IgD-negative memory B cell (primary cell): ENCODE measurements around the gene TGM5. TPM values are rescaled to one million over a fixed set of nuclear protein-coding genes. Genes with fewer than 3 reads are reported as not detected.
"Not testable (repeated sequence)": the region's sequence is repeated elsewhere in the genome, so short reads cannot be mapped to it uniquely, and the experiment has no call there.

Experiments used
- H3K27ac Mint-ChIP-seq, 3 donors: one replicate each; pipeline ENCODE4 v1.8.0; 2020 to 2022; ENCODE audit warnings: mild to moderate bottlenecking in 3 of 3, mixed read lengths in 3 of 3, moderate library complexity in 1 of 3
- H3K27me3 Mint-ChIP-seq: one replicate; pipeline ENCODE4 v1.8.0; 2021; ENCODE audit warnings: mixed read lengths
- H3K36me3 Mint-ChIP-seq: one replicate; pipeline ENCODE4 v1.8.0; 2020; ENCODE audit warnings: mild to moderate bottlenecking, mixed read lengths
- H3K4me1 Mint-ChIP-seq, 3 donors: one replicate each; pipeline ENCODE4 v1.8.0; 2020 to 2022; ENCODE audit warnings: mixed read lengths in 3 of 3, mild to moderate bottlenecking in 1 of 3
- H3K4me3 Mint-ChIP-seq, 4 donors: one replicate each; pipeline ENCODE4 v1.8.0; 2020 to 2022; ENCODE audit warnings: mild to moderate bottlenecking in 4 of 4, mixed read lengths in 4 of 4, moderate library complexity in 3 of 4
- H3K9me3 Mint-ChIP-seq, 3 donors: one replicate each; pipeline ENCODE4 v1.8.0; 2020 to 2021; ENCODE audit warnings: mixed read lengths in 3 of 3, mild to moderate bottlenecking in 1 of 3
- polyA plus RNA-seq: library from polyadenylated mRNA; unstranded; fragments of 300-500 nt; fragmentation: Illumina TruSeq; gene quantifications from one replicate; pipeline ENCODE4 v1.2.3, GENCODE V29; 2021

Gene TGM5
- polyA plus RNA-seq, 1 donor from 2014 or later, result not detected

DNA sequence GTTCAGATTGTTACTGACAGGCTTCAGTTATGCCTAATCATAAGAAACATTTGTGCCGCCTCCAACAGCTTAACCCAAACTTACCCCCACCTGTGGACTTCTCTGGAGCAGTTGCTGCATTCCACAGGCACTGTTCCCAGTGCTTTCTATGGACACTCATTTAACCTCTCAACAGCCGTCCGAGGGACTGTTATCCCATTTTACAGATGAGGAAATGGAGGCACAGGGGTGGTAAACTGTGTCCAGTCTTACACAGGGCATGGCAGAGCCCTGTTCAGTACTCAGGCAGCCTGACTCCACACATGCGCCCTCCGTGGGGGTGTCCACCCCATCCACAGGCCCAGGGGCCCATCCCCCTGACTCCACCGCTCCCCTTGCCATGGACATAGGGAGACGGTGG lies 14.3 kb upstream of the TGM5 start:
- no peak overlapping the region for H3K4me3 Mint-ChIP-seq
- H3K9me3 Mint-ChIP-seq, result no peaks in the 10 kb centered on the region
- H3K36me3 Mint-ChIP-seq, result peaks cover 2% of the 10 kb centered on the region
- peaks cover 7 to 23% (median 16%) of the 10 kb centered on the region in 3 donors for H3K4me1 Mint-ChIP-seq
- H3K27ac Mint-ChIP-seq, result peak overlapping the region in 1 of 3 donors; percentile 58
- H3K27me3 Mint-ChIP-seq, result peaks cover 2% of the 10 kb centered on the region

DNA sequence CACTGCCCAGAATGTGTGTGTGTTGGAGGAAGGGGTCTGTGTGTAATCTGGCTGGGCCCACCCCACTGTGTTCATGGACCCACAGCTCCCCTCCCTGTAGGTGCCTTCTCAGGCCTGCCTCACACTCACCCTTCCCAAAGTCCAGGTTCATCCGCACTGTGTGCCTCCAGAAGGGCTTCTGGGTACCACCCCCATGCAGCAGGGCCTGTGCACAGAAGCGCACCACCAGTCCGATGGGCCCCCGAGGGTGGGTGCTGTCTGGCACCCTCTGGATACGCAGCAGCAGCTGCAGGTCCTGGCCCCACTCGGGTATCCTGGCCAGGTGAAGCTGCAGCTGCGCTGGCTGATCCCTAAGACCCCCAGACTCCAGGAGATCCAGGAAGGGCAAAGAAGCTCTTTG lies 12.8 kb upstream of the TGM5 start:
- Mint-ChIP-seq H3K27me3 (no peaks in the 10 kb centered on the region), H3K4me3 (no peak overlapping the region), H3K9me3 (no peaks in the 10 kb centered on the region), H3K27ac (no peak overlapping the region), H3K4me1 (peaks cover 6 to 14% (median 13%) of the 10 kb centered on the region in 3 donors), H3K36me3 (peaks cover 3% of the 10 kb centered on the region)

DNA sequence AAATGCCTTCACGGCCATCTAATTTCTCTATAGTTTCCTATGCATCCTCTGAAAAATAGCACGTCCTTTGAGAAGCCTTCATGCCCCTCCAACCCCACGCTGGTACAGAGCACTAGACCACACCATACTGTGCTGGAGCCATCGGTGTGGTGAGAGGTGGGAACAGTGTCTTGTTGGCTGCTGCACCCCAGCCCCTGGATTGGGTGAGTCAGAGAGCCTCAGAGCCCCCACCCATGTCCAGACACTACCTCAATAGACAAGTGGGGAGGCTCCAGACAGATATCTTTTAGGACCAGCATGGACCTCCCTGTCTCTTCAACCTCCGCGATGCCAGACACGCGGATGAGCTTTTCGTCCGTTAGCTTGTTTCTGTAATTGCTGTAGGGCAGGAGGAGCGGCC lies 12.1 kb upstream of the TGM5 start:
- Mint-ChIP-seq H3K27ac (no peak overlapping the region), H3K27me3 (no peaks in the 10 kb centered on the region), H3K4me3 (no peak overlapping the region)

DNA sequence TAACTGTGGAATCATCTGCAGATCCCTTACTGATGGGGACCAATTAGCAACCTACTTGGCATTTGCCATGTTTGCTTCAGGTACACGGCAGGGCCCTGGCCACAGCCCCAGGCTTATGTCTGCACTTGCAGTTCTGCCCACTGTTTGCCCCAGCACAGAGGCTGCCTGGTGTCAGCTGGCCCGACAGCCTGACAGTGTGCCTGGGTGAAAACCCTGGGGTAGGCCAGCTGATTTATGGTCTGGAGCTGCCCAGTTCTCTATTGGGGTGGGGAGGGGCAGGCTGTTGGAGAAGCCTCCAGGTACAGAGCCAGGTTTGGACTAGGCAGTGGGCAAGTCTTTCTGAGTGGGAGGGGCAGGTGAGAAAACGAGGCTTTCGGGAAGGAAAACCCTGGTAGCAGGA lies 11.2 kb upstream of the TGM5 start:
- H3K27me3 Mint-ChIP-seq, result no peaks in the 10 kb centered on the region
- H3K4me3 Mint-ChIP-seq, result no peak overlapping the region
- H3K9me3 Mint-ChIP-seq, result no peaks in the 10 kb centered on the region
- H3K4me1 Mint-ChIP-seq, result peaks cover 0 to 11% (median 9%) of the 10 kb centered on the region in 3 donors
- H3K36me3 Mint-ChIP-seq, result peaks cover 3% of the 10 kb centered on the region
- peak overlapping the region in 1 of 3 donors; percentile 50 for H3K27ac Mint-ChIP-seq

More for the DNA sequence above, 12.1 kb upstream of the TGM5 start:
- H3K36me3 Mint-ChIP-seq, result peaks cover 3% of the 10 kb centered on the region
- H3K4me1 Mint-ChIP-seq, result peaks cover 0 to 9% (median 9%) of the 10 kb centered on the region in 3 donors
- H3K9me3 Mint-ChIP-seq, result no peaks in the 10 kb centered on the region

DNA sequence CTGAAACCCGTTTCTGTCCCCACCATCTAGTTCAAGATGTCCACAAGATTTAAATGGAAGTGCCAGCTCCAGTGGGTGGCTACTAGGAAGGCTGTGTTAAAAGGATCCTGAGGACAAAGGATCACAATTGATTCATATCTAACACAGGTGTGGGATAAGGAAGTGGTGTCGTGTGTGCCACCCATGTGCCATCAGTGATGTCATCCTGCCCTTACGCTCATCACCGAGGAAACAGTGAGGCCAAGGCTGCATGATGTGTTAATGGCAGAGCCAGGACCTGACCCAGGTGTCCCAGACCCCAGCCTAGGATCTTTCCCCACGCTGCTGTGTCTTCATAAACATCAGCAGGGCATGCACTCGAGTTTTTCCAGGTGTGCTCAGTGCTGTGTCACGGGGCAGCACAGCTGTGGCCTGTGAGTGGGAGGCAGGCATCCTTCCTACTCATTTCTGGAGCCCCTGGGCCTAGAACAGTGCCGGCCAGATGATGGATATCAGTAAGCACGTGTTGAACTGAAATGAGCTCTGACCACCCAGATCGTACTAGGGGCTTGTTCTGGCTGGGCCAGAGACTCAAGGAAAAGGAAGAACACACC lies 10.6 kb upstream of the TGM5 start:
- no peaks in the 10 kb centered on the region for H3K27me3 Mint-ChIP-seq
- peaks cover 0 to 12% (median 9%) of the 10 kb centered on the region in 3 donors for H3K4me1 Mint-ChIP-seq
- H3K36me3 Mint-ChIP-seq, result peaks cover 3% of the 10 kb centered on the region
- H3K9me3 Mint-ChIP-seq, result peaks cover 0 to 2% (median under 1%) of the 10 kb centered on the region in 3 donors
- H3K27ac Mint-ChIP-seq, result no peak overlapping the region
- H3K4me3 Mint-ChIP-seq, result no peak overlapping the region

DNA sequence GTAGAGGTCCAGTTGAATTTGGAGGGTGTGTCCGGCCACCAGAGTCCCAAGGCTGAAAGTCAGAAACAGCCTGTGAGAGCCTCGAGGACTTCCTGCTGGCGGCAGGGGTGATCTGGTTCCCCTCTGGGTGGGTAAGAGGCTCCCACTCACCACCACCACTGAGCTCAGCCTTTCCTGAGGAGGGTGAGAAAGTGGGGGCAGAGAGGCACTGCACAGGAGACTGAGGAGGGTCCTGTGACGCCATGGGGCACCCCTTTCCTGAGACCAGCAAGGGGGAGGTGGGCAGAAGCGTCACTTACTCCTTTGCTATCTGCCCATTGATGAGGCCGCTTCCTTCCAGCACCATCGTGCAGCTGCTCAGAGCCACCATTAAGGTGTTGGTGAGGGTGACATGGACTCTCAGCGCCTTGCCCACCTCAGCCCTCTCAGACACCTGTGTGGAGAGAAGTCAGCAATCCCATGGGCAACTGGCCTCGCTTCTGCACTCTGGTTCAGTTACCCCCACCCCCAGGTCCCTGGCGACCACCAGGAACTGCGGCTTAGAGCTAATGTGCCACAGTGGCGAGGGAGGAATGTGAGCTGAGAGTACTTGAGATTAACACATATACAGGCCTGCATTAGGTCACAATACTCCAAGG lies 10.0 kb upstream of the TGM5 start:
- Mint-ChIP-seq H3K4me3 (no peak overlapping the region), H3K27me3 (no peaks in the 10 kb centered on the region), H3K4me1 (peaks cover 4 to 17% (median 9%) of the 10 kb centered on the region in 3 donors), H3K9me3 (peaks cover 0 to 7% (median 5%) of the 10 kb centered on the region in 3 donors), H3K36me3 (peaks cover 3% of the 10 kb centered on the region), H3K27ac (no peak overlapping the region)

DNA sequence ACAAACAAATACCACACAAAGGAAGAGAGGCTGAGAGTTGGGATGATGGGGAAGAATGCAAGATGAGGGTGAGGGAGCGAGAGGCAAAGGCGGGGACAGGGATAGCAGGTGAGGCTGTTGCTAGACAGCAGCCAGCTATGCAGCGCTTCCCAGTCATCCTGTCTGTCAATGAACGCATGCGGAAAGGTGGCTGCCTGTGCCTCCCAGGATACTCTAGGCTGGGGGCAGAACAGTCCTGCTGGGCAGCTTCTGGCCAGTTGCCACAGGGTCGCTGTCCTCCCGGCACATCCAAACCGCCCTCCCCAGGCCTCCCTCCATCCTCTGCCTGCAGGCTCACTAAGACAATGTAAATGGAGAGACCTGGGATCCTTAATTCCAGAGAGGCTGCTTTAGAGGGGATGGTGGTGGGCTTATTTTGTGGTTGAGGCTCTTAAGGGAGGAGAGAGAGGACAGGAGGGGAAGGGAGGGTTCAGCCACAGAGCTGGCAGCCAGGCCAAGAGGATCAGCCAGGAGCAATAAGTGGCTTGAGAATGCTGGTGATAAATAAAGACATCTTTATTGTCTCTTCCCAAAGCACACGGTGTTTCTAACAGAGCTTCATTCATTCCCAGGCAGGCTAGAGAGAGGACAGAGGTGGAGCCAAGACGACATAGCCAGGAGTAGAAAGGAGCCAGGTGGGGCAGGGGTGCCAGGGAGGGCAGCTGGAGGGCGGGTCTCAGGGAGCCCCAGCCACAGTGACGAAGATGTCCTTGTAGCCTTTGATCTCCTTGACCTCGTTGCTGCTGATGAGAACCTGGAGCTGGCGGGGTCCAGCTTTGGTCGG lies 9.2 kb upstream of the TGM5 start:
- Mint-ChIP-seq H3K27ac (no peak overlapping the region), H3K4me1 (peaks cover 11 to 21% (median 13%) of the 10 kb centered on the region in 3 donors)

DNA sequence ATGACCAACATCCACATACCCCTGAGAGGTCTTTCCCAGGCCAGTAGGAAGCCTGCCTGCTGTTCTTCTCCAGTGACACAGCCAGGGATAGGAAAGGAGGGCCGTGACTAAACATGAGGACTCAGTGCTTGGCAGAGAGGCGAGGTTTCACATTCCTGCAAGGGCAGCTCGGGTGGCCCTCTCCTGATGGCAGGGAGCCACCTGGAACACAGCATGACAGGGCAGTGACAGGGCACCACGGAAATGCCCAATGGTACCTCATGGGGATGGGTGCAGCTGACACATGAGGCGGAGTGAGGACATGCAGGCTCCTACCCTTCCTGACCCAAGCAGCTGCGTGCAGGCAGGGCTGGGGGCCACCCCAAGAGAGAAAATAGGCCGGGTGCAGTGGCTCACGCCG lies 7.4 kb upstream of the TGM5 start:
- Mint-ChIP-seq H3K27ac (peak overlapping the region in 1 of 3 donors; percentile 41), H3K9me3 (peaks cover 0 to 7% (median 5%) of the 10 kb centered on the region in 3 donors), H3K4me1 (peaks cover 28 to 39% (median 31%) of the 10 kb centered on the region in 3 donors), H3K4me3 (peak overlapping the region in 1 of 4 donors; percentile 22), H3K36me3 (peaks cover 3% of the 10 kb centered on the region), H3K27me3 (no peaks in the 10 kb centered on the region)

More for the DNA sequence above, 9.2 kb upstream of the TGM5 start:
- H3K4me3 Mint-ChIP-seq, result peak overlapping the region in 1 of 4 donors; percentile 10
- H3K9me3 Mint-ChIP-seq, result peaks cover 0 to 7% (median 5%) of the 10 kb centered on the region in 3 donors
- no peaks in the 10 kb centered on the region for H3K27me3 Mint-ChIP-seq
- peaks cover 3% of the 10 kb centered on the region for H3K36me3 Mint-ChIP-seq

DNA sequence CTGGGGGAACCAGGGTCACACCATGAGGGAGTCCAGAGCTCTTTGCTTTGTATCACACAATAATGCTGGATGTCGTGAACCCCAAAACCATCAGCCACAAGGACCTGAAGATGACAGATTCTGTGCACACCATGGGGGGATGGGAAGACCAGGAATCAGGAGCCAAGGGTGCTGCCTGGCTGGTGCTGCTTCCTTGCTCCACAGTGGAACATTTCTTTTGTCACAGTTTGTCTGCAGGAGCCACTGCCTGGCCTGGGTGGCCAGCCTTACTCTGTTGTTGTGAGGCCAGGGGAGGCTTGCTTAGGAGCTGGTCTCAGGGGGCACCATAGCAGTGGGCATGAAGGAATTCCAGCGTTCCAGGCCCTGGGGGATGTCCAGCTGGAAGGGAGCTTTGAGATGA lies 6.5 kb upstream of the TGM5 start:
- Mint-ChIP-seq H3K4me3 (no peak overlapping the region), H3K36me3 (peaks cover 3% of the 10 kb centered on the region), H3K4me1 (peaks cover 31 to 45% (median 35%) of the 10 kb centered on the region in 3 donors), H3K9me3 (peaks cover 0 to 7% (median 5%) of the 10 kb centered on the region in 3 donors), H3K27ac (no peak overlapping the region), H3K27me3 (no peaks in the 10 kb centered on the region)

DNA sequence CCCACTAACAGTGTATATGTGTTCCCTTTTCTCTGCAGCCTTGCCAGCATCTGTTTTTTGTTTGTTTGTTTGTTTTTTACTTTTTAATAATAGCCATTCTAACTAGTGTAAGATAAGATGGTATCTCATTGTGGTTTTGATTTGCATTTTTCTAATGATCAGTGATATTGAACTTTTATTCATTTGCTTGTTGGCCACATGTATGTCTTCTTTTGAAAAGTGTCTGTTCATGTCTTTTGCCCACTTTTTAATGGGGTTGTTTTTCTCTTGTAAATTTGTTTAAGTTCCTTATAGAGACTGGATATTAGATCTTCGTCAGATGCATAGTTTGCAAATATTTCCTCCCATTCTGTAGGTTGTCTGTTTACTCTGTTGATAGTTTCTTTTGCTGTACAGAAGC lies 5.2 kb upstream of the TGM5 start:
- peak overlapping the region in 1 of 4 donors; percentile 70 for H3K4me3 Mint-ChIP-seq
- not testable (repeated sequence) for H3K9me3 Mint-ChIP-seq, H3K36me3 Mint-ChIP-seq, H3K27me3 Mint-ChIP-seq
- H3K27ac Mint-ChIP-seq, result peak overlapping the region in 1 of 3 donors; percentile 6
- H3K4me1 Mint-ChIP-seq, result peaks cover 29 to 39% (median 31%) of the 10 kb centered on the region in 3 donors

DNA sequence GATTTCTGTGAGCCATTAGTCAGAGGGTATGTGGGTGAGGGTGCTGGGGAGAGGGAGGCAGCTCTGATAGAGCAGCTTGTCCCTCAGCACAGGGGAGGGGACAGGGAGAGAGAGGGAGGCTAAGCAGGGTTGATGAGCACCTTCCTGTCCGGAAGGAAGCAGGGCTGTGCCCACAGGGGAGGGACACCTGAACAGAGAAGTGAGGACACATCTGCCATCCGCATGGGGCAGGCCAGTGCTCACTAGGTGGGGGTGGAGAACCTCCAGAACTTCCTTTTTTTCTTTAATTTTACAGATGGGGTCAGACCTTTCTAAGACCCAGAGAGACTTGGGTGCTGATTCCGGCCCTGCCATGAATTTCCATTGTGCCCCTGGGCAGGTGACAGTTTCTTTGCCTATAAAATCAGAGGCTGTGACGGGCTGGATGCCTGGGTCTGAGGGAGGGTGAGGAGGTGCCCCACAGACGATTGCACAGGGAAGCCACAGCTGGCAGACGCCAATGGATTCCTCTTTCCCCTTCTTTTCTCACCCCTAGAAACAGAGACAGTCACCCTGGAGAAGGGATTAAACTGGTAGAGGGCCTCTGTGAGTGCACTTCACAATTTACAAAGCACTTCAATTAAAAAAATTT lies 4.1 kb upstream of the TGM5 start:
- peak overlapping the region; percentile 19 to 89 (median 47) for H3K4me3 Mint-ChIP-seq
- peaks cover 26 to 39% (median 31%) of the 10 kb centered on the region in 3 donors for H3K4me1 Mint-ChIP-seq
- peaks cover 0 to 7% (median 5%) of the 10 kb centered on the region in 3 donors for H3K9me3 Mint-ChIP-seq
- peak overlapping the region; percentile 73 to 89 (median 88) for H3K27ac Mint-ChIP-seq
- H3K36me3 Mint-ChIP-seq, result no peaks in the 10 kb centered on the region
- peaks cover 2% of the 10 kb centered on the region for H3K27me3 Mint-ChIP-seq

DNA sequence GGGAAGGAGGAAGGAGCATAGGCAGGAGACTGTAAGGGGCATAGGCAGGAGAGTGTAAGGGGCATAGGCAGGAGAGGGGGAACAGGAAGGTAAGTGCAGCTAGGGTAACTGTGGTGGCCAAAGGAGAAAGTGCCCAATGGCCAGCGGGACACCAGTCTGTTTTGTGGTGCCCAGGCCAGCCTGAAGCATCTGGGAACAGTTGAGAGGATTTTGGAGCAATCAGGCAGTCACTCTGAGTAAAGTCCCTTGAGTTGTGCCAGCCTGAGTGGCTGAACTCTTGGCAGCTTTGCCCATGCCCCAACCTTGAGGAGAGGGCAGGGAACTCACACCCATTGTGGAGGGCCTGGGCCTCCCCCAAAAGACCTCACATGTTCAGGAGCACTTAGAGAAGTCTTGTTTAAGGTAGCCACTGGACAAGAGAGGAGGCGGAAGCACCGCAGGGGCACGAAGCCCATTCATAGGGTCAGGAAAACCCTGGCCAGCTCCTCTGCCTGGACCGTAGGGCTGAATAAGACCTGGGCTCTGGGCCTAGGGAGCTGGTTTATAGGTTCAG lies 3.5 kb upstream of the TGM5 start:
- Mint-ChIP-seq H3K4me3 (peak overlapping the region in 3 of 4 donors; percentile 19 to 89 (median 64)), H3K27me3 (peaks cover 2% of the 10 kb centered on the region), H3K36me3 (no peaks in the 10 kb centered on the region), H3K9me3 (peaks cover 0 to 7% (median 5%) of the 10 kb centered on the region in 3 donors), H3K27ac (peak overlapping the region in 2 of 3 donors; percentile 84 to 88), H3K4me1 (peaks cover 26 to 39% (median 31%) of the 10 kb centered on the region in 3 donors)

DNA sequence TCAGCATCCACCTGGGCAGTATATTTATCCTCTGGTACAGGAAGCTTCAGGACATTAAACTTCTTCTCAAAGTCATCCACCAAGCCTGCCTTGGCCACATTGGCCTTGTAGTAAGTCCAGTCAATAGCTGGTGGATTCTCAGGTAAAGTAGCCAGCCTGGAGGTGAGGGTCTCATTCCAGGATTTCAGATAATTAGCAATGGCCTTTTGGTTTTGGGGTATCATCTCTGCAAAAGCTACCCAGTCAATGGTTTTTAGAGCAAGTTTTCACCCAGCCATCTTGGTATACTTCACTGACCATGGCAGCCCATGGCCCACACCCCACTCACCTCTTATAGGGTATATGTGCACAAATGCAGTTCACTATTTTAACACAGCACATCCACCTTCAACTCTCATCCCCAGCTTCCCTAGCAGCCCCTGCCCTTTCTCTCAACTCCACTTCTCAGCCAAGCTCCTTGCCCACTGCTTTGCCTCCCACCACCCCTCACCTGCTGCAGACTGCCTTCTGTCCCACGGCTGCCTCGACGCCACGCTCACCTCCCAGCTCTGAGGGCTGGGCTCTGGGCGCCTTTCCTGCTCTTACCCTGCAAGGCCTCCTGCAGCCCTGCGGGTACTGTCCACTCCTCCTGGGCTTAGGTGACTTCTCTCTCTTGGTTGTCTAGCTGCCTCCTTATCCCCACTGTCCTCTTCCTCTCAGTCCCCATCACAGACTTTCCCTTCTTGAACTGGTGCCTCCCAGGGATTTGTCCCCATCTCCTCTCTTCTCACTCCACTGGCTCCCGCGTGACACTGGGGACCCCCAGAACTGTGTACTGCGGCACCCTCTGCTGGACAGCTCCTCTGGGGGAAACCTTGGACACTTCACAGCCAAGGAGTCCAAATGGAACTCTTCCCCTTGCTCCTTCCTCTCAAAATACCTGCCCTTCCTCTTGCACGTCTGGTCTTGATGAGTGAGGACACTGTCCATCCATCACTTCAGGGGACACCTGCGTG lies 1.7 kb upstream of the TGM5 start:
- Mint-ChIP-seq H3K27ac (no peak overlapping the region), H3K4me3 (peak overlapping the region in 1 of 4 donors; percentile 34), H3K4me1 (peaks cover 26 to 37% (median 31%) of the 10 kb centered on the region in 3 donors), H3K36me3 (no peaks in the 10 kb centered on the region), H3K9me3 (peaks cover 0 to 7% (median 5%) of the 10 kb centered on the region in 3 donors), H3K27me3 (peaks cover 2% of the 10 kb centered on the region)
